T-cell (primary cell): ENCODE data around the gene PAPPA. TPM values are rescaled to one million over a fixed set of nuclear protein-coding genes. Genes with fewer than 3 reads are reported as not detected.

Experiments
- ATAC-seq, 4 experiments: fragments of 200-7000 bp in 3 of 4; fragments of 150-1000 bp in 1 of 4; cut with Tn5 transposase; replicated peaks in 1 of 4; 1 replicate in 3 of 4; 2 replicates in 1 of 4; pipeline ENCODE4 v1.10.0; 2021; ENCODE audit warnings: moderate library complexity in 3 of 4, mild to moderate bottlenecking in 2 of 4, moderate number of reproducible peaks in 1 of 4
- CTCF ChIA-PET, 2 donors: fragments of 300-600 bp; sonication (Branson Sonifier 250); formaldehyde crosslinking; loops; one replicate each; lab custom pipeline; 2022; ENCODE audit warnings: antibody characterized with exemption in 2 of 2; lab: Charles Lee
- POLR2A ChIA-PET, 2 donors: fragments of 300-600 bp; sonication (Branson Sonifier 250); formaldehyde crosslinking; loops; one replicate each; lab custom pipeline; 2022; ENCODE audit warnings: antibody characterized with exemption in 2 of 2; lab: Charles Lee
- DNase-seq, 35 experiments: peaks; one replicate each; pipeline versions ENCODE4 v3.0.0 to v3.0.0-alpha.2; 2013 to 2023
- H3K27ac ChIP-seq: one replicate; pipeline ENCODE4 v1.5.1; 2013; ENCODE audit warnings: low read length
- H3K27me3 ChIP-seq, 2 experiments: replicated peaks in 1 of 2; 1 replicate in 1 of 2; 2 replicates in 1 of 2; pipeline versions ENCODE4 v1.6.1 to v1.7.0; 2013; ENCODE audit warnings: low read length in 1 of 2, mixed read lengths in 1 of 2; ENCODE audit not compliant: control insufficient read depth in 2 of 2, insufficient read depth in 2 of 2; ENCODE audit errors: extremely low read depth in 1 of 2
- H3K36me3 ChIP-seq, 2 donors: 1 replicate in 1 of 2; 2 replicates in 1 of 2; pipeline versions ENCODE4 v1.6.1 to v1.7.0; 2013; ENCODE audit warnings: low read length in 1 of 2; ENCODE audit not compliant: control insufficient read depth in 2 of 2, insufficient read depth in 1 of 2; ENCODE audit errors: extremely low read depth in 1 of 2
- H3K4me1 ChIP-seq, 2 experiments: 1 replicate in 1 of 2; 2 replicates in 1 of 2; pipeline versions ENCODE4 v1.6.1 to v1.7.0; 2013; ENCODE audit warnings: low read length in 2 of 2, mixed read lengths in 1 of 2; ENCODE audit not compliant: insufficient read depth in 2 of 2, control insufficient read depth in 1 of 2; ENCODE audit errors: extremely low read depth in 1 of 2
- H3K4me3 ChIP-seq, 2 donors: 1 replicate in 1 of 2; 2 replicates in 1 of 2; pipeline versions ENCODE4 v1.5.1 to v1.7.0; 2013; ENCODE audit warnings: mild to moderate bottlenecking in 2 of 2, low read length in 1 of 2, moderate library complexity in 1 of 2; ENCODE audit not compliant: control insufficient read depth in 1 of 2; ENCODE audit errors: extremely low read depth in 1 of 2
- H3K9me3 ChIP-seq: 2 replicates; pipeline ENCODE4 v1.7.0; 2013
- H3K27ac Mint-ChIP-seq, 2 donors: one replicate each; pipeline ENCODE4 v1.8.0; 2020 to 2021; ENCODE audit warnings: mild to moderate bottlenecking in 2 of 2, mixed read lengths in 2 of 2
- H3K27me3 Mint-ChIP-seq, 2 donors: one replicate each; pipeline ENCODE4 v1.8.0; 2021 to 2022; ENCODE audit warnings: mixed read lengths in 2 of 2
- H3K36me3 Mint-ChIP-seq: one replicate; pipeline ENCODE4 v1.8.0; 2021; ENCODE audit warnings: mixed read lengths
- H3K4me1 Mint-ChIP-seq, 3 donors: one replicate each; pipeline ENCODE4 v1.8.0; 2020 to 2022; ENCODE audit warnings: mixed read lengths in 3 of 3, mild to moderate bottlenecking in 1 of 3
- H3K4me3 Mint-ChIP-seq, 3 donors: one replicate each; pipeline ENCODE4 v1.8.0; 2020 to 2022; ENCODE audit warnings: mild to moderate bottlenecking in 3 of 3, mixed read lengths in 3 of 3, moderate library complexity in 3 of 3
- H3K9me3 Mint-ChIP-seq, 3 donors: one replicate each; pipeline ENCODE4 v1.8.0; 2020 to 2022; ENCODE audit warnings: mixed read lengths in 3 of 3
- WGBS: methylation state at CpG from one replicate; pipeline ENCODE4 v1.1.5; 2013; ENCODE audit warnings: missing lambda C conversion rate; ENCODE audit not compliant: insufficient coverage; 5-methylcytosine and 5-hydroxymethylcytosine counted together
- total RNA-seq, 35 experiments: library from RNA in 6 of 35; stranded (reverse) in 6 of 35; fragments of 120-200 nt in 1 of 35; gene quantifications; one replicate each; pipeline versions ENCODE4 v1.2.1 to v1.2.4 and lab custom pipeline; 2013 to 2026

Gene PAPPA
- total RNA-seq, 5 donors from 2014 or later (not counting 1 experiment from before 2014, with no cell fraction given): 0.03 to 0.09 (median 0.07) TPM; not detected in 2

- H3K4me3 Mint-ChIP-seq: no peak overlapping the region
- no peaks in the 10 kb centered on the region for H3K36me3 ChIP-seq
- H3K9me3 ChIP-seq: no peaks in the 10 kb centered on the region
- ATAC-seq: no peak
- no peak for DNase-seq
- WGBS: 90% methylated on average over 2 of the region's 5 CpGs
- H3K4me1 ChIP-seq: no peaks in the 10 kb centered on the region
- H3K4me1 Mint-ChIP-seq: no peaks in the 10 kb centered on the region
- peaks cover 2 to 4% of the 10 kb centered on the region in 2 donors for H3K27me3 Mint-ChIP-seq
- H3K27me3 ChIP-seq: no peaks in the 10 kb centered on the region
- no peak overlapping the region for H3K27ac ChIP-seq
- CTCF ChIA-PET: no interaction called here
- peaks cover 0 to 16% (median 0%) of the 10 kb centered on the region in 3 donors for H3K9me3 Mint-ChIP-seq
- H3K27ac Mint-ChIP-seq: no peak overlapping the region
- no peaks in the 10 kb centered on the region for H3K36me3 Mint-ChIP-seq
- H3K4me3 ChIP-seq: no peak overlapping the region
- POLR2A ChIA-PET: no interaction called here
Observed at GRCh38 chr9:116202219-116202912, 48.8 kb downstream of the PAPPA start.

GRCh38 chr9:116204252-116204882 is 50.8 kb downstream of the PAPPA start:
- ChIA-PET CTCF (no interaction called here), POLR2A (no interaction called here)
- no peak overlapping the region for H3K4me3 Mint-ChIP-seq
- H3K36me3 ChIP-seq: no peaks in the 10 kb centered on the region
- no peaks in the 10 kb centered on the region for H3K4me1 ChIP-seq
- DNase-seq (no peak), ATAC-seq (no peak)
- no peaks in the 10 kb centered on the region for H3K27me3 ChIP-seq
- H3K36me3 Mint-ChIP-seq: no peaks in the 10 kb centered on the region
- H3K9me3 ChIP-seq: no peaks in the 10 kb centered on the region
- H3K9me3 Mint-ChIP-seq: peaks cover 0 to 12% (median 0%) of the 10 kb centered on the region in 3 donors
- no peak overlapping the region for H3K27ac ChIP-seq
- 70% methylated on average over 5 of the region's 5 CpGs for WGBS
- H3K27me3 Mint-ChIP-seq: peaks cover 0 to under 1% of the 10 kb centered on the region in 2 donors
- H3K4me1 Mint-ChIP-seq: no peaks in the 10 kb centered on the region
- no peak overlapping the region for H3K27ac Mint-ChIP-seq
- no peak overlapping the region for H3K4me3 ChIP-seq

GRCh38 chr9:116207371-116208111 is 54.0 kb downstream of the PAPPA start:
- H3K4me1 ChIP-seq: no peaks in the 10 kb centered on the region
- no peaks in the 10 kb centered on the region for H3K36me3 Mint-ChIP-seq
- ChIA-PET CTCF (interaction anchor here in 1 of 2 donors (0.6 kb wide), 1 partner anchor 790 kb away, joined by 3 read pairs; no protein-coding TSS in a partner anchor), POLR2A (no interaction called here)
- DNase-seq (no peak), ATAC-seq (no peak)
- H3K4me1 Mint-ChIP-seq: no peaks in the 10 kb centered on the region
- H3K4me3 ChIP-seq: no peak overlapping the region
- H3K36me3 ChIP-seq: no peaks in the 10 kb centered on the region
- H3K27ac ChIP-seq: no peak overlapping the region
- WGBS: no CpG with 5 or more reads among the region's 4 CpGs
- no peak overlapping the region for H3K27ac Mint-ChIP-seq
- H3K27me3 Mint-ChIP-seq: peaks cover 0 to 4% of the 10 kb centered on the region in 2 donors
- no peak overlapping the region for H3K4me3 Mint-ChIP-seq
- H3K27me3 ChIP-seq: no peaks in the 10 kb centered on the region
- H3K9me3 ChIP-seq: no peaks in the 10 kb centered on the region
- peaks cover 0 to 10% (median 0%) of the 10 kb centered on the region in 3 donors for H3K9me3 Mint-ChIP-seq

- no peak overlapping the region for H3K27ac Mint-ChIP-seq
- Histone ChIP-seq H3K9me3 (no peaks in the 10 kb centered on the region), H3K4me1 (no peaks in the 10 kb centered on the region), H3K27ac (no peak overlapping the region), H3K4me3 (no peak overlapping the region), H3K27me3 (no peaks in the 10 kb centered on the region), H3K36me3 (no peaks in the 10 kb centered on the region)
- H3K4me1 Mint-ChIP-seq: no peaks in the 10 kb centered on the region
- 71% methylated on average over 1 of the region's 5 CpGs for whole genome bisulfite sequencing
- DNase-seq: no peak
- ATAC-seq: no peak
- CTCF ChIA-PET: no interaction called here
- POLR2A ChIA-PET: no interaction called here
- no peaks in the 10 kb centered on the region for H3K36me3 Mint-ChIP-seq
- peaks cover 0 to 4% of the 10 kb centered on the region in 2 donors for H3K27me3 Mint-ChIP-seq
- H3K4me3 Mint-ChIP-seq: no peak overlapping the region
- H3K9me3 Mint-ChIP-seq: peaks cover 0 to 8% (median 0%) of the 10 kb centered on the region in 3 donors
Observed at GRCh38 chr9:116208417-116209232, 55.0 kb downstream of the PAPPA start.

DNA sequence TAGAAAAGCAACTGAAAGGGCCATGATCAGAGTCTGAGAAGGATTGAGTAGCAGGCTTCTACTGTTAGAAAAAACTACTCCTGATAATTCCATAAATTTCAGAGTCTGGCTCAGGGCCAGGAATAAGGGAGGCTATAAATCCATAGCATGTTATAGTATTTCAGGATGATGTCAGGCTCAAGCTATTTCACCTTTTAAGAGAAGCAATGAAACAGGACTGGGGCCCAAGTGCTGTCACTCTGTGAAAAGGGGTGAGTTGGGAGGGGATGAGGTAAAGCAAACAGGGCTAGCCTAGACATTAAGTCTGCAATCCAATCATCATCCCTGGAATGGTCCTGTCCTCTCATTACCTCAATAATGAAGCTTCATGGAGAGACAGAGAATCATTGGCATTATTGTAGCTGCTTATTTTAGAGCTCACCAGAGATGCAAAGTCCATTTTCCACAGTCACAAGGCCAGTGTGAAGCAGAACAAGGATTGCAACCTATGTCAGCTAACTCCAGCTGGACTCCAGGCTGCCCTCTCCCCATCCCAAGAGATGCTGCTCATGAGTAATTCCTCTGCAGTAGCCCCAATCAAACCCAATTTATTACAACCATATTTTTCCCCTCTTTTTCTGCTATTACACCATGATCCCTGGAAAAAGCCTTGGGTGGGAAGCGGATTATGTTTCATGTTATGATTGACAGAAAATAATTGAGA is 56.0 kb downstream of the PAPPA start:
- ChIA-PET POLR2A (interaction anchor here in 1 of 2 donors (0.5 kb wide), 1 partner anchor 585 kb away, joined by 3 read pairs; no protein-coding TSS in a partner anchor), CTCF (no interaction called here)
- H3K9me3 Mint-ChIP-seq: peaks cover 0 to 6% (median 0%) of the 10 kb centered on the region in 3 donors
- no peak overlapping the region for H3K27ac Mint-ChIP-seq
- no peak for DNase-seq
- Histone ChIP-seq H3K4me3 (no peak overlapping the region), H3K9me3 (no peaks in the 10 kb centered on the region), H3K27ac (no peak overlapping the region), H3K4me1 (no peaks in the 10 kb centered on the region), H3K27me3 (no peaks in the 10 kb centered on the region), H3K36me3 (no peaks in the 10 kb centered on the region)
- H3K36me3 Mint-ChIP-seq: no peaks in the 10 kb centered on the region
- no peaks in the 10 kb centered on the region for H3K4me1 Mint-ChIP-seq
- no CpG with 5 or more reads among the region's 1 CpG for WGBS
- peaks cover 0 to 4% of the 10 kb centered on the region in 2 donors for H3K27me3 Mint-ChIP-seq
- H3K4me3 Mint-ChIP-seq: no peak overlapping the region
- ATAC-seq: no peak
